Measurements from ENCODE around the gene GUCA1C. TPM values are rescaled to one million over a fixed set of nuclear protein-coding genes. Genes with fewer than 3 reads are reported as not detected.

Gene GUCA1C
- total RNA-seq, 3 donors from 2014 or later: not detected

DNA sequence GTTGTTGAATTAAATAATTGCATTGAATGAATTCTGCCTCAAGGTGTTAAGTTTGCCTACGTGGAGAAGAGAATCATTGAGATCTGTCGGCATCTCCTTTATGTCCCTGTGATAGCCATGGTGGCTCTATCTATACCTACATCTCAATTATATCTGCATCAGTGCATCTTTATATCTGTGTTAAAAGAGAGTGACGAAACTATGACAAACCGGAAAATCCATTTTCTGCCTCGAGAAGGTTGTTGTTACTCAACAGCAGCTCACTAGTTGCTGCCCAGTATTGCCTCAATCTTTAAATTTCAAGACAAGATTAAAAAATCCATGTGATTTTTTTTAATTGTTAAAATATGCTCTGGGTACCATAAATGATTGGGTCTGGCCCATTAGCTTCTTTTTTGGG is 58.7 kb downstream of the GUCA1C start:
- intact Hi-C loops (cut with DNase I; ENCODE audit: low total_unique reads): loop anchor here (5.0 kb wide), 1 partner anchor 38 kb away; no protein-coding TSS in a partner anchor

DNA sequence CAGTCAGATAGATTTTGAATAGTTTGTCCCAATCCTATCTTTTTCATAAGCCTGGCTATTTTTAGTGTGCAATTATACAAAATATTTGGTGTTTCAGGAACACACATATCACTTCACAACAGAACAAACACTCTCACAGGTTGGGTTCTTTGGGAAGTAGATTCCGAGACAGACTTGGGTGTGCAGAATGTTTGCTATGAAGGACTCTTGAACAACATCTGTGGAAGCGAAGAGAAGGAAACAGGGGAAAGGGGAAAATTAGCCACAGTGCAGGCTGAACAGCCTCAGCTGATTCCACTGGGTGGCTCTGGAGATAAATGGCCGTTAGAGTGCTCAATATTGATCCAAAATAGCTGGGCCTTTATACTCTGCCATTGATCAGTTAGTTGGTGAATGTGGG is 61.8 kb downstream of the GUCA1C start:
- no peak for DNase-seq (ENCODE audit: low spot score in 2 of 2)
- Histone ChIP-seq H3K27me3 (no peaks in the 10 kb centered on the region), H3K4me3 (no peak overlapping the region), H3K27ac (no peak overlapping the region), H3K4me1 (no peaks in the 10 kb centered on the region), H3K36me3 (no peaks in the 10 kb centered on the region), H3K9me3 (no peaks in the 10 kb centered on the region)
- intact Hi-C loops (cut with DNase I; ENCODE audit: low total_unique reads): loop anchor here (5.0 kb wide), 1 partner anchor 35 kb away; no protein-coding TSS in a partner anchor
- TF ChIP-seq POLR2A (IDR thresholded peaks at IDR 0.05) (no peak), POLR2AphosphoS5 (IDR thresholded peaks at IDR 0.05) (no peak)
- TF ChIP-seq, protein P1, sequence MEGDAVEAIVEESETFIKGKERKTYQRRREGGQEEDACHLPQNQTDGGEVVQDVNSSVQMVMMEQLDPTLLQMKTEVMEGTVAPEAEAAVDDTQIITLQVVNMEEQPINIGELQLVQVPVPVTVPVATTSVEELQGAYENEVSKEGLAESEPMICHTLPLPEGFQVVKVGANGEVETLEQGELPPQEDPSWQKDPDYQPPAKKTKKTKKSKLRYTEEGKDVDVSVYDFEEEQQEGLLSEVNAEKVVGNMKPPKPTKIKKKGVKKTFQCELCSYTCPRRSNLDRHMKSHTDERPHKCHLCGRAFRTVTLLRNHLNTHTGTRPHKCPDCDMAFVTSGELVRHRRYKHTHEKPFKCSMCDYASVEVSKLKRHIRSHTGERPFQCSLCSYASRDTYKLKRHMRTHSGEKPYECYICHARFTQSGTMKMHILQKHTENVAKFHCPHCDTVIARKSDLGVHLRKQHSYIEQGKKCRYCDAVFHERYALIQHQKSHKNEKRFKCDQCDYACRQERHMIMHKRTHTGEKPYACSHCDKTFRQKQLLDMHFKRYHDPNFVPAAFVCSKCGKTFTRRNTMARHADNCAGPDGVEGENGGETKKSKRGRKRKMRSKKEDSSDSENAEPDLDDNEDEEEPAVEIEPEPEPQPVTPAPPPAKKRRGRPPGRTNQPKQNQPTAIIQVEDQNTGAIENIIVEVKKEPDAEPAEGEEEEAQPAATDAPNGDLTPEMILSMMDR (IDR thresholded peaks at IDR 0.05): no peak

More for the DNA sequence above, 58.7 kb downstream of the GUCA1C start:
- Histone ChIP-seq H3K9me3 (no peaks in the 10 kb centered on the region), H3K27me3 (no peaks in the 10 kb centered on the region), H3K36me3 (no peaks in the 10 kb centered on the region), H3K4me3 (no peak overlapping the region), H3K4me1 (no peaks in the 10 kb centered on the region), H3K27ac (no peak overlapping the region)
- TF ChIP-seq POLR2A (IDR thresholded peaks at IDR 0.05) (no peak), POLR2AphosphoS5 (IDR thresholded peaks at IDR 0.05) (no peak)
- TF ChIP-seq, protein P1 (IDR thresholded peaks at IDR 0.05): no peak
- DNase-seq (ENCODE audit: low spot score in 2 of 2): no peak

DNA sequence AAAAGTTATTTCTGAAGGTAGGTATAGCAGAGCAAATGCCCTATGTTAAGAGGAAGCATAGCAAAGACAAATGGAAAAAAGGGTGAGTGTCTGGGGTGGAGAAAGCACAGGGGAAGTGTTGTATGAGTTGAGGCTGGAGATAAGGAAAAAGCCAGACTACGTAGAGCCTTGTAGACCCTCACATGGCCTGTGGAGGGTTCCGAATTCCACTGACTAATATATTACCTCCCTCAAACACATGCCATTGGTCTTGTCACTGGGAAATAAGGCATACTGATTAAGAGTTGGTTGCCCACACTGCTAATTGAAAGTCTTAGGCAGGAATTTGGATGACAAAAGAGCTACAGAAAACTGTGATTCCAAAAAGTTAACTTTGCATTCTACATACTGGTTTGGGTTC is 65.9 kb downstream of the GUCA1C start:
- Histone ChIP-seq H3K4me3 (no peak overlapping the region), H3K4me1 (no peaks in the 10 kb centered on the region), H3K27ac (no peak overlapping the region), H3K36me3 (no peaks in the 10 kb centered on the region), H3K27me3 (no peaks in the 10 kb centered on the region), H3K9me3 (no peaks in the 10 kb centered on the region)
- TF ChIP-seq POLR2A (IDR thresholded peaks at IDR 0.05) (no peak), POLR2AphosphoS5 (IDR thresholded peaks at IDR 0.05) (no peak)
- TF ChIP-seq, protein P1 (IDR thresholded peaks at IDR 0.05): no peak
- intact Hi-C loops (cut with DNase I; ENCODE audit: low total_unique reads): no loop called here
- no peak for DNase-seq (ENCODE audit: low spot score in 2 of 2)

DNA sequence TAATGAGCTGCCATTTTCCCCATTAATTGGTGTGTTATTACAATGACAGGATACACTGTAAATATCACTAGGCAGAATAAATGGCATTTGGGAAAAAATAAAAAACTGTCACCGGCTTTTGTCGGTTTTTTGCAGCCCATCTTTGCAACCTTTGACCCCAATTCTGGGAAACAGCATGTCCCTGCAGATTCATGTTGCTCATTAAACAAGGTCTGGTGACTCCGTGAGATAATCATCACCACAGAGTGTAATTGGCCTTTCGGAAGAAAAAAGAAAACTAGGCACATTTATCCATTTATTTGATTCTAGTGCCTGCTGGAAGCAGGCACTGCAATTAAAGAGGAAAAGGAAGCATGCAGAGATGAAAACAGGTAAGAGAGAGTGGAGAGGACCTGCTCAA is 66.6 kb downstream of the GUCA1C start:
- H3K4me1 ChIP-seq: no peaks in the 10 kb centered on the region
- no peaks in the 10 kb centered on the region for H3K9me3 ChIP-seq
- no peaks in the 10 kb centered on the region for H3K27me3 ChIP-seq
- TF ChIP-seq, protein P1 (IDR thresholded peaks at IDR 0.05): no peak
- TF ChIP-seq POLR2AphosphoS5 (IDR thresholded peaks at IDR 0.05): no peak
- H3K36me3 ChIP-seq: no peaks in the 10 kb centered on the region
- DNase-seq (ENCODE audit: low spot score in 2 of 2): no peak
- no peak overlapping the region for H3K27ac ChIP-seq
- no peak overlapping the region for H3K4me3 ChIP-seq
- intact Hi-C loops (cut with DNase I; ENCODE audit: low total_unique reads): no loop called here

DNA sequence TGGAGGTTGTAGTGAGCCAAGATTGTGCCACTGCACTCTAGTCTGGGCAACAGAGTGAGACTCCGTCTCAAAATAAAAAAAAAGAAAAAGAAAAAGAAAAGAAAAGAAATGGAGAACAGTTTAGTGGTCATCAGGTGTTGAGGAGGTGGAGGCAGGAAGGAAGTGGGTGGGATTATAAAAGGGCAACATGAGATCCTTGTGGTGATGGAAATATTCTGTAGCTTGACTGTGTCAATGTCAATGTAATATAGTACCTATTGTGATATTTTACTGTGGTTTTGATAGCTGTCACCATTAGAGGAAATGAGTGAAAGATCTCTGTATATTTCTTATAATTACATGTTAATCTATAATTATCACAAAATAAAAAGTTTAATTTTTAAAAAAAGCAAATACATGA is 70.3 kb downstream of the GUCA1C start:
- no peak overlapping the region for H3K27ac ChIP-seq
- no peak overlapping the region for H3K4me3 ChIP-seq
- H3K36me3 ChIP-seq: no peaks in the 10 kb centered on the region
- no peaks in the 10 kb centered on the region for H3K27me3 ChIP-seq
- no peak for DNase-seq (ENCODE audit: low spot score in 2 of 2)
- no peak for TF ChIP-seq POLR2AphosphoS5 (IDR thresholded peaks at IDR 0.05)
- TF ChIP-seq, protein P1 (IDR thresholded peaks at IDR 0.05): no peak
- no peak for TF ChIP-seq POLR2A (IDR thresholded peaks at IDR 0.05)
- no peaks in the 10 kb centered on the region for H3K4me1 ChIP-seq
- H3K9me3 ChIP-seq: no peaks in the 10 kb centered on the region
- intact Hi-C loops (cut with DNase I; ENCODE audit: low total_unique reads): no loop called here
